GM20431 (cell line): ENCODE measurements around the gene LRRC8C.
"Not testable (repeated sequence)": the region's sequence is repeated elsewhere in the genome, so short reads cannot be mapped to it uniquely, and the experiment has no call there.

Source experiments
- in situ Hi-C: fragments of 300-500 bp; cut with MseI, MboI; formaldehyde crosslinking; loops from one replicate; pipeline ENCODE4 v1.15.0; 2020; ENCODE audit warnings: low sequenced_read_pairs; ENCODE audit not compliant: unreplicated experiment

Gene LRRC8C

DNA sequence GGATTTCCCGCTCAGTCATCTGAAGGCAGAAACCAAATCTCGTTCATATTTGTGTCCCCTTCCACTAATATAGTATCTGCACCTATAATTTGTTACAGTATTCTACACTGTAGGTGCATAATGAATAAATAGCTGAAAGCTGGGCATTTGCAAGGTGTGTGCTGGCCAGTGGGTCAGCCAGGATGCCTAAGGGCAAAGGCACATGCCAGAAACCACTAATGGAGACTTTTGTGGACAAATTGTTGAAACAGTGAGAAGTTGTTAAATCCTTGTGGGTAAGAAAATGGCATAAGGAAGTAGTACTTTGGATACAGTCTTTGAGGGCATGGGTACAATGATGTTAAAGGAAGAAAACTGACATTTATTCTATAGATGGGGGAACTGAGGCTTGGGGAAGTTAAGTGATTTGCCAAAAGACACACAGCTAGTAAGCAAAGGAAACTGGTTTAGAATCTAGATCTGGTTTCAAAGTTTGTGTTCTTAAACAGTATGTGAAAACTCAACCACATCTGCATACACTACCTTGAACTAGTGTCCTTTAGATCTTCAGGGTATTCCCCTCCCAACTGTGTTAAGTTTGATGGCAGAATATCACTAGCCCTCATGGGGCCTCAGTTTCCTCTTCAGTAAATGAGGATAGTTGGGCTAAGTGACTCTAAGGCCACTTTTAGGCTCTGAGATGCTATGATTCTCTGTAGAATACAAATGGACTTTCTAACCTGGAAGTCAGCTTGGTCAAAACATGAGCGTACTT is 26.5 kb upstream of the LRRC8C start:
- in situ Hi-C loops, result no loop called here

DNA sequence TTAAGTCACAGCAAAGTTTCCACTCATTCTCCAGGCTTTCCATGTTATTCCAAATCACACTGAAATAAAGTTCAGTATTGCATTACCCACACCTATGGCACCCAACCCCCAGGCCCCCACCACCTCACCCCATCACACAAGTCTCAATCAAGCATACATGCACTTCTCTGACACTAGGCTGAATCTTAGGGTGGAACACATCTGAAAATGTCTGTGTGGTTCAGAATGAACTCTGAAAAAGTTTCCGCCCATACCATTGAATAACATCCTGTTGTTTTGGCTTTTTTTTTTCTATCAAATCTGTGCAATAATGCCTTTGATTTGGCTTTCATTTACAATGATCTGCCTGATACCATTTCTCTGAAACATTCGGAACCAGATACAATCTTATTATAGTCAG is 25.8 kb upstream of the LRRC8C start:
- in situ Hi-C loops, result no loop called here

- in situ Hi-C loops, result no loop called here
Measured at GRCh38 chr1:89607586-89608318, 25.2 kb upstream of the LRRC8C start.

DNA sequence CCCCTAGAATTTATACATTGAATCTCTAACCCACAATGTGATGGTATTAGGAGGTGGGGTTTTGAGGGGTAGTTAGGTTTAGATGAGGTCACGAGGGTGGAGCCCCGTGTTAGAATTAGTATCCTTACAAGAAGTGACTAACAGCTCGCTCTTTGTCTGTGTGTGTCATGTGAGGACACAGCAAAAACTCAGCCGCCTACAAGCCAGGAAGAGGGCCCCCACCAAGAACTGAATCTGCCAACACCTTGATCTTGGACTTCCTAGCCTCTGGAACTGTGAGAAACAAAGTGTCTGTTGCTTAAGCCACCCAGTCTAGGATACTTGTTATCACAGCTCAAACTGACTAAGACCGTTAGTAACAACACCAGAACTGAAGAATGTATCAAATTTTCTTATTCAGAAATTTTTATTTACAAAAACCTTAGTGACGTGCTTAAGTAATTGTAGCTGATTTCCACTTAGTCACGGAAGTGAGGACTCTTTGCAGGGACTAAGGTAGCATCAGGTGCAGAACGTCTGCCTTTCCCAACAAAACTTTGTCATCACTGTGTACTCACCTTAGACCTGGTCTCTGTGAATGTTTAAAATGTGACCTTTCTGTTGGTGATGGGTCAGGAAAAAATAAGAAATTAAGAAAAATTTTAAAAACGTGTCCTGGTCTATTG is 24.5 kb upstream of the LRRC8C start:
- in situ Hi-C loops, result no loop called here

DNA sequence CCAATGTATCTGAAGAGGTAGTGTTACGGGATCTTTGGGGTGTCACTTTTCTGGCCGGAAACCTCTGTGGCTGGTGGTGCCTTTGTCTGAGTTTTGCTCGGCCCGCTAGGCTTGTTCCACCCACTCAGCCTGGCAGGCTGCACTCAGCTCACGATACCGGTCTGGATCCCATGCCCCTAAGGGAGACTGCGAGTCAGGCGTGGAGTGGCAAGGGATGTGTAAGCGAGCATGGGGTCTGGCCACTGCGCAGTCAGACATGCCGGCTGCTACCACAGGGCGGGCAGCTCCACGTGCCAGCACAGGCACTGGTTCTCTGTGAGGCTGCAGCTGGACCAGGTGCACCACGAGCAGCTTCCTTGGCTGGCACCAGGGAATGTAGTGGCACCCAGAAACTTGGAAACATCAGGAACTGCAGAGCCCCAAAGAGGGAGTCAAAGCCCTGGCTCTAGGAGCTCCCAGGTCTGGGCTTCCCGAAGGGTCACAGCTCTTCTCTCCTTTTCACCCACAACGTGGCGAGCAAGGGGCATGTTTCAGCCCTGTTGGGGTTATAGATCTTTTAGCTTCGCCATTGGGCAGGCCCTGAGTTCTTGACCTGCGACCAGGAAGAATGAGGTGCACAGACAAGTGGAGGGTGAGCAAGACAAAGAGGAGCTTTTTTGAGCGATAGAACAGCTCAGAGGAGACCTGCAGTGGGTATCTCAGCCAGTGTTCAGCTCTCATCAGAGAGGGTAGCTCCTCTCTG is 23.8 kb upstream of the LRRC8C start:
- in situ Hi-C loops, result no loop called here

DNA sequence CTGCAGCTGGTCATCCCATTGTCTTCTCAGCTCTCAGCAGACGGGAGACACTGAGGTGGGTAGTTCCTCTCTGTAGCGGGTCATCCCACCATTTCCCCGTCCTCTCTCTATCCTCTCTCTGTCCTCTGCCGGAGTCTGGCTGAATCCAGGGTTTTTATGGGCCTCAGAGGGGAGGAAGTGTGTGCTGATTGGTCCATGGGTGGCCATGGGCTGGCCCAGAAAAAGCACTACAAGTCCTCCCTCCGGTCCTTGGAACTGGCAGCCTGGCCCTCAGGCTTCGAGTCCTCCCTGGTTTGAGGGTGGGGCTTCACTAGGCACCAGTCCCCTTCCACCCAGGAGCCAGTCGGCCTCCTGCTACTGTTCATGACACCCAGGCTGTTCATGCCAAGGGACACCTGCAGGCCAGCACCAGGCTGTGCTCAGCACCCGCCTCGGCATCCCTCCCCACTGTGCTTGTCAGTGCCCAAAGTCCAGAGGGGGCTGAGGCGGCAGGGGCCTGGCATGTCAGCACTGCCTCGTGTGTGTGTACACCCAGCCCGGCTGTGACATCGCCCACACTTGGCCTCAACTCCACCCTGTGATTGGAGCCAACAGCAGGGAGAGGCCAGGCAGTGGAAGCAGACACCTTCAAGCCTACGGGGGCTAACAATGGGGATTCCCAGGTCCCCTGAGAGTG is 23.0 kb upstream of the LRRC8C start:
- in situ Hi-C loops, result no loop called here

DNA sequence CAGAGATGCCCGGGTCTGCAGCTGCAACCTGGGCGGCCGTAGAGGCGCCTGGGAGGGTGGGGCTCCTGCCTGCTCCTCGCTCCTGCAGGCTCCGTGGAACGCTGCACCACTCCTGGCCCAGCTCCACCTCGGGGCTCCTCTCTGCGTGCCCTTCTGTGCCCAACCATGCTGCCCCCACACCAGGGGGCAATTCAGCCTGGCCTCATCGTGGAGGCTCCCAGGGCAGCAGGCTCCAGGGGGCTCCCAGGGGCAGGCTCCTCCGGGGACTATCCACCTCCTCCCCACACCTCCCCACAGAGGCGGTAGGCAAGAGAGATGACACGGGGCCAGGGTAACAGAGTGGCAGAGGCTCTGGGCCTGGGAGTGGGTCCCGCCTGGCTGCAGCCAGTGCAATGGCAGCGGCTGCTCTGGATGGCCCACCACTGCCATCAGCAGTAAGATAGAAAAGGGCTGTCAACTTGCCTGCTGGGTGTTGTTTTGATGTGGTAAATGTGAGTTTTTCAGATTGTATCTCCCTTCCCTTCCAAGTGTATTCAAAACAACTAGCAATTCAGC is 22.4 kb upstream of the LRRC8C start:
- in situ Hi-C loops, result no loop called here

DNA sequence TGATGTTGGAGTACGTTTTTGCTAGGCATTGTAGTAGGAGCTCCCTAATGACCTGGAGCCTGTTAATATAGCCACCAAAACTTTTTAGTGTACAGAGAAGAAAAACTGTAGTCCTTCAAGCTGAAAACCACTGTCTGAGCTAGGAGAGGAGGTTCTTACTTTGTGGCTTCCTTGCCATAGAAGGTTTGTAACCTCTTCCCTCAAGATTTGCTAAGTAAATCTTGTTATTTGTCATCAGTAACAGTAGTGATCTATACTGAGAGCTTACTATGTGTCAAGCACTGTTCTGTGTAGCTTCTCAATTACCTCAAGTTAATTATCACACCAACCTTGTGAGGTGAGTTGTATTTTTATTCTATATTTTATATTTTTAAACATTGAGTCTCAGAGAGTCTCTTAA is 21.2 kb upstream of the LRRC8C start:
- in situ Hi-C loops, result no loop called here

DNA sequence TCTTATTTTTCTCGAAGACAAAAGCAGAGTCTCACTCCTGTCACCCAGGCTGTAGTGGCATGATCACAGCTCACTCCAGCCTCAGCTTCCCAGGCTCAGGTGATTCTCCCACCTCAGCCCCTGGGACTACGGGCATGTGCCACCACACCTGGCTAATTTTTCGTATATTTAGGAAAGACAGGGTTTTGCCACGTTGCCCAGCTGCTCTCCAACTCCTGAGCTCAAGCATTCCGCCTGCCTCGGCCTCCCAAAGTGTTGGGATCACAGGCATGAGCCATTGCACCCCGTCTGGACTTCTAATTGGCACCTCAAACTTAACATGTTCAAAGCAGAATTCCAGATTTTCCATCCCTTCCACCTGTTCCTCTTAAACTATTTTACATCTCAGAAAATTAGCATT is 19.0 kb upstream of the LRRC8C start:
- in situ Hi-C loops, result no loop called here

- in situ Hi-C loops, result no loop called here
Measured at GRCh38 chr1:89615676-89616598, 17.0 kb upstream of the LRRC8C start.

DNA sequence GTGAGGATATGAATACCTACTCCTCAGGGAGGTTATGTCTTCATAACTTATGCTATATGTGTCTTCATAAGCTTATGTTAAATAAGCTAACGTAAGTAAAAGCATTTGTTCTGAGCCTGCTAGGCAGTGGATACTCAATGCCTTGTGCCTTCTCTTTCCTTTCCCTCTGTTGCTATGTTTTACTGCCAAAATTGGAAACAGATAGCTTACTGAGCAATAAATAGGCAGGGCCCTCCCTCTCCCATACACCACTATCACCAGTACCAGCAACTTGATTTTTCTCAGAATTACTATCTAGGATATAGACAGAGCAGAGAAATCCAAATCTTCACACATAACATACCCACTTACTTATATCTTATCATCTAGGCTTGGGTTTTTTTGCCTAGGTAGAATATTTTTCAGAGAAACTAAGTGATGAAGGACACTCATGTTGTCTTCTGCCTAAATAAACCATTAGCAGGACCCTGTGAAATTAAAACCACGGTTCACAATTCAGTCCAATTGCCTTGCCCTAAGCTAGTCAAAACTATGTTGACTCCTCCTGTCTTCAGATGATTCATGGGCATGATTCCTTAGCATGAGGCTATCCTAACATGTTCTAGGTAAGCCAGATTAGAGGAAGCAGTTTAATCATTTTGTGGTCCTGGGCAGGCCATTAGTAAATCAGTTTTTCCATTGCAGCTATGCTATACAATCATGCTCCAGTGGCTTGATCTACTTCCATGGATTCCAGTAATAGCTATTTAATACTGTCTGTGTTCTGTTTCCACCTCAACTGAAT is 15.9 kb upstream of the LRRC8C start:
- in situ Hi-C loops, result no loop called here

DNA sequence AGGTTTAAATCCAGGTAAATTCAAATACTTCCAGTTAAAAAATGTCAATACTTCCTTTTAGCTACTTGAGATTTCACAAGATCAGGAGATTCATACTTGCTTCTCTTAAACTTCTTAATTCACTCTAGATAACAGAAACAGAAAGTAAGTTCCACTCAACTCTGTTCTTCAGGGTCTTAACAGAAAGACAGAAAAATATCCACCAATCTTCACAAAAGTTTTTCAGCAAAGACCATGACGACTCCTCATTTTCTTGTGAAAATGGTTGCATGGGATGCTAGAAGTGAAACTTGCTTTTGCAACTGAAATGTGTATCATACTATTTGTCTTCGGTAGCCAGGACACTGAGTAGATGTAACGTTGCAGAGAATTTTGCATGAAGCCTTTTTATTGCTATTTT is 12.3 kb upstream of the LRRC8C start:
- in situ Hi-C loops, result no loop called here

DNA sequence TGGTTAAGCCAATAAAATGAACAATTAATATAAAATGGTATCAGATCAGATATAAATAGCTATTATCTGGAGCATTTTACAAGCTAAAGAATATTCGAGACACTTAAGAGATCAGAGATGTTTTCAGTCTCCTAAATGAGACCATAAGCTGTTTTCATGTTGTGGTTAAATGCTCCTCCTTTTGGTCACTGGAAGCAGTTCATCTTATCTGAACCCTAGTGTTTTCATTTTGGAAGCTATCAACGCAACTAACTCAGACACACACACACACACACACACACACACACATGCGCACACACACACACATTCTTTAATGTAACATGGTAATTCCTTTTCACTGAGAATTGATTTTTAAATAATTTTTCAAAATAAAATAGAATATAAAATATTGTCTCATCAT is 10.0 kb upstream of the LRRC8C start:
- in situ Hi-C loops, result no loop called here

- in situ Hi-C loops, result no loop called here
Measured at GRCh38 chr1:89624314-89624713, 8.6 kb upstream of the LRRC8C start.

- in situ Hi-C loops, result no loop called here
Measured at GRCh38 chr1:89624715-89625323, 8.1 kb upstream of the LRRC8C start.

DNA sequence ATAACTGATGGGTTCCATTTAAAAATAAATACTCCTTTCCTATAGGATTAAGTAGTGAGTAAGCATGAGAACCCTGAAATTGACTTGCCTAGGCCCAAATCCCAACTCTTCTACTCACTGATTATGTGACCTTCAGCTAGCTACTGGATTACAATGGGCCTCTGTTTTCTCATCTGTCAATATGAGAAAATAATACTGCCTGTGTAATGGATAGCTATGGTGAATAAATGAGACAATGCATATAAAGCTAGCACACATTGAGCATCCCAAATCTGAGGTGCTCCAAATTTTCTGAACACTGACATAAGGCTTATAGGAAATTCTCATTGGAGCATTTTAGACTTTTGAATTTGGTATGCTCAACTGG is 5.3 kb upstream of the LRRC8C start:
- in situ Hi-C loops, result no loop called here

DNA sequence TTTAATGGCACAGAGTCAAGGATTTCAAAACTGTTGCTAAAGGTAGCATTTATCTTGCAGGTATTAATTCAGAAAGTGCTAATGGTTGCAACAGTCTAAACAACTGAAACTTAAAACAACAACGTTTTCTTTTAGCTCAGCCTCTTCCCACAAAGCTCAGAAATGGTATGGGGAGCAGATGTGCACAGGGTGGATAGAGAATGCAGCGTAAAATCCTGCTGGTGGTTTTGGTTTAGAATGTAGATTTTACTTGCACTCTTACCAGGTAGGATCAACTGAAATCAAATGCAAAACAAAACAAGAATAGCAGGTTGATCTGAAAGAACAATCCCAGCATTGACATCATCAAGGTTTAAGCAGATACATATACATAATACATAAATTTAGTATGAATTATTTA is 3.8 kb upstream of the LRRC8C start:
- in situ Hi-C loops, result no loop called here

DNA sequence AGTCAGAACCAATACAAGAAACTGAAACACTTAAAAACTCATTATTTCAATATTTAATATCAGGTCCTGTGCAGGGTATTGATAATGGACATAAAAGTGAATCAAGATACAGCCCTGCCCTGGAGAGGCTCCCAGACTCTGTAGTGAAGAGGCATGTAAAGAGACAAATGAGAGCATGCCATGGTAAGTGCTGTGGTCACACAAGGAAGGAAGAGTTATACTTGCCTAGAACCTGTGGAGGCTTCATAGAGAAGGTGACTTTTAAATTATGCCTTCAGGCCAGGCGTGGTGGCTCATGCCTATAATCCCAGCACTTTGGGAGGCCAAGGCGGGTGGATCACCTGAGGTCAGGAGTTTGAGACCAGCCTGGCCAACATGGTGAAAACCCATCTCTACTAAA is 3.3 kb upstream of the LRRC8C start:
- in situ Hi-C loops, result not testable (repeated sequence)
